Measurements from ENCODE around the gene PLD4.
"Not testable (repeated sequence)": the region's sequence is repeated elsewhere in the genome, so short reads cannot be mapped to it uniquely, and the experiment has no call there.

GRCh38 chr14:104884381-104884780, 40.3 kb upstream of the PLD4 start:
- TF ChIP-seq CTCF (conservative IDR thresholded peaks at IDR 0.05); EZH2 (IDR thresholded peaks at IDR 0.05; ENCODE audit: low read depth): not testable (repeated sequence)

Measured in PC-9 (cell line).